OCI-LY7 (cell line): Measurements from ENCODE around the gene OGDH.

Source experiments
- EZH2phosphoT487 ChIP-seq: fragments of 200-600 bp; sonication (generic); IDR thresholded peaks from 2 replicates; pipeline ENCODE4 v1.6.1; 2018; ENCODE audit warnings: low read depth, borderline replicate concordance, mild to moderate bottlenecking, mixed run types, antibody characterized with exemption, low read length, moderate library complexity, mixed read lengths
- TF ChIP-seq, protein P1 (sequence below): fragments of 200-600 bp; sonication (generic); conservative IDR thresholded peaks from 2 replicates; pipeline ENCODE4 v1.5.1; 2014; ENCODE audit warnings: mild to moderate bottlenecking, antibody characterized with exemption, low read length, moderate library complexity, mixed read lengths

DNA sequence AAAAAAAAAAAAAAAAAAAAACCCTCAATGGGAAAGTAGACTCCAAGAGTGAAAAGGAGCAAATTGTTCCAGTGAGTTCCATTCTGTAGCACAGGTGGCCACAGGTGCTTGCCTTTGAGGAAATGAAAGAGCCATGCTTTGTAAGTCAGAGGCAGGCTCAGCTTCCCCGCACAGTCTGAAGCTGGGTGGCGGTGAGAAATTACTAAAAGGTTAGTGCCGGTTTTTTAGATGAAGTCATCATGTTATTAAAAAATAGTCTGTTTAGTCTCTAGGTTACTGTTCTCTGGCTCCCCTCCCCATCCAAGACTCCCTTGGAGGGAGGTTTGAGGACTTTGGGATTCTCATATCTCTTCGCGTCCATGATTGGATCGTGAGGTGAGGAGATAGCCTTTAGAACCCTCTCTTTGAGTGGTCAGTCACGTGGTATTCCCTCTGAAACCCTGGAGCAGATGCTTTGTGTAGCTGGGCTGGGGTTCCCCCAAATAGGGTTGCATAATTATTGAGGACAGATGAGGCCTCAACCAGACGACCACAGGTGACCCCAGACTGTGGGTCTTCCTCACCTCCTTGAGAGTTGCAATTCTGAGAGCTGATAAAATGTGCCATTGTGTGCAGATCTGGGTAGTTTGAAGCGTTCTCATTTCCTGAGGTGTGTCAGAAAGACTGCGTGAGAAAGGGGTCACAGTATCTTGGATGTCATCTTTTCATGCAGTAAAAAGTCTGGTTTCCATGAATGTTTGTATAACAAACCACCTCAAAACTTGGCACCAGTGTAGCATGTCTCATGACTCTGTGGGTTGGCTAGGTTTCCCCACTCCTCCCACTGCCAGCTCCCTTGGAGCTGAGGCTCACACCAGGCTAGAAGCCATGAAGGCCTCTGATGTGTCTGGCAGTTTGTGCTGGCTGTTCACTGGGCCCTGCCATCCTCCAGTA is 27.1 kb downstream of the OGDH start:
- TF ChIP-seq, protein P1, sequence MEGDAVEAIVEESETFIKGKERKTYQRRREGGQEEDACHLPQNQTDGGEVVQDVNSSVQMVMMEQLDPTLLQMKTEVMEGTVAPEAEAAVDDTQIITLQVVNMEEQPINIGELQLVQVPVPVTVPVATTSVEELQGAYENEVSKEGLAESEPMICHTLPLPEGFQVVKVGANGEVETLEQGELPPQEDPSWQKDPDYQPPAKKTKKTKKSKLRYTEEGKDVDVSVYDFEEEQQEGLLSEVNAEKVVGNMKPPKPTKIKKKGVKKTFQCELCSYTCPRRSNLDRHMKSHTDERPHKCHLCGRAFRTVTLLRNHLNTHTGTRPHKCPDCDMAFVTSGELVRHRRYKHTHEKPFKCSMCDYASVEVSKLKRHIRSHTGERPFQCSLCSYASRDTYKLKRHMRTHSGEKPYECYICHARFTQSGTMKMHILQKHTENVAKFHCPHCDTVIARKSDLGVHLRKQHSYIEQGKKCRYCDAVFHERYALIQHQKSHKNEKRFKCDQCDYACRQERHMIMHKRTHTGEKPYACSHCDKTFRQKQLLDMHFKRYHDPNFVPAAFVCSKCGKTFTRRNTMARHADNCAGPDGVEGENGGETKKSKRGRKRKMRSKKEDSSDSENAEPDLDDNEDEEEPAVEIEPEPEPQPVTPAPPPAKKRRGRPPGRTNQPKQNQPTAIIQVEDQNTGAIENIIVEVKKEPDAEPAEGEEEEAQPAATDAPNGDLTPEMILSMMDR: no peak
- TF ChIP-seq EZH2phosphoT487: no peak
